OCI-LY1 (cell line): Measurements from ENCODE around the gene SERGEF.

Experiments used
- CTCF ChIP-seq: fragments of 200-600 bp; sonication (generic), shearing (Covaris generic); IDR thresholded peaks from 2 replicates; pipeline ENCODE4 v1.5.1; 2017; ENCODE audit warnings: mild to moderate bottlenecking, antibody characterized with exemption, low read length, moderate library complexity, mixed read lengths
- EZH2 ChIP-seq: fragments of 200-600 bp; sonication (generic), shearing (Covaris generic); IDR thresholded peaks from 2 replicates; pipeline ENCODE4 v1.8.0; 2017; ENCODE audit warnings: borderline replicate concordance, mixed run types, mild to moderate bottlenecking, antibody characterized with exemption, low read length, moderate library complexity, mixed read lengths

GRCh38 chr11:17782145-17782544, 230.7 kb downstream of the SERGEF start:
- TF ChIP-seq CTCF (no peak), EZH2 (no peak)
